Neural progenitor cell (in vitro differentiated cells): ENCODE results near the gene PLA2G15. TPM values are rescaled to one million over a fixed set of nuclear protein-coding genes. Genes with fewer than 3 reads are reported as not detected.

ENCODE experiments used
- DNase-seq: peaks from one replicate; pipeline ENCODE4 v3.0.0-alpha.2; 2016; ENCODE audit warnings: low spot score
- H2AFZ ChIP-seq: fragments of 200-600 bp; sonication (generic); replicated peaks from 2 replicates; pipeline ENCODE4 v1.6.1; 2016; ENCODE audit warnings: antibody characterized with exemption
- H3F3A ChIP-seq: fragments of 200-600 bp; sonication (generic); 2 replicates; pipeline ENCODE4 v1.6.1; 2016; ENCODE audit warnings: antibody characterized with exemption, low read depth
- H3K27ac ChIP-seq: fragments of 200-600 bp; sonication (generic); 2 replicates; pipeline ENCODE4 v1.5.1; 2016; ENCODE audit warnings: mild to moderate bottlenecking
- H3K27me3 ChIP-seq: fragments of 200-600 bp; sonication (generic); 2 replicates; pipeline ENCODE4 v1.6.1; 2016; ENCODE audit warnings: mild to moderate bottlenecking, moderate library complexity
- H3K36me3 ChIP-seq: fragments of 200-600 bp; sonication (generic); 2 replicates; pipeline ENCODE4 v1.5.1; 2016
- H3K4me1 ChIP-seq: fragments of 200-600 bp; sonication (generic); 2 replicates; pipeline ENCODE4 v1.6.1; 2016; ENCODE audit warnings: mixed run types
- H3K4me2 ChIP-seq: fragments of 200-600 bp; sonication (generic); 2 replicates; pipeline ENCODE4 v1.6.1; 2016
- H3K4me3 ChIP-seq: fragments of 200-600 bp; sonication (generic); 2 replicates; pipeline ENCODE4 v1.5.1; 2016
- H3K79me2 ChIP-seq: fragments of 200-600 bp; sonication (generic); 2 replicates; pipeline ENCODE4 v1.6.1; 2016; ENCODE audit warnings: low read depth
- H3K9ac ChIP-seq: fragments of 200-600 bp; sonication (generic); 2 replicates; pipeline ENCODE4 v1.6.1; 2016
- H3K9me3 ChIP-seq: fragments of 200-600 bp; sonication (generic); 2 replicates; pipeline ENCODE4 v1.5.1; 2016; ENCODE audit warnings: low read depth
- H4K20me1 ChIP-seq: fragments of 200-600 bp; sonication (generic); 2 replicates; pipeline ENCODE4 v1.6.1; 2016; ENCODE audit warnings: low read depth
- H3K27ac Mint-ChIP-seq: 3 replicates; pipeline ENCODE4 v1.8.0; 2021; ENCODE audit warnings: mixed read lengths
- H3K27me3 Mint-ChIP-seq: 2 replicates; pipeline ENCODE4 v1.8.0; 2022; ENCODE audit warnings: low read depth, mild to moderate bottlenecking, inconsistent platforms, moderate library complexity, mixed read lengths; ENCODE audit not compliant: insufficient read depth
- H3K36me3 Mint-ChIP-seq: 3 replicates; pipeline ENCODE4 v1.8.0; 2021; ENCODE audit warnings: mixed read lengths
- H3K4me1 Mint-ChIP-seq: 3 replicates; pipeline ENCODE4 v1.8.0; 2021; ENCODE audit warnings: mixed read lengths
- H3K4me3 Mint-ChIP-seq: 3 replicates; pipeline ENCODE4 v1.8.0; 2021; ENCODE audit warnings: mild to moderate bottlenecking, moderate library complexity, mixed read lengths
- H3K9me3 Mint-ChIP-seq: 3 replicates; pipeline ENCODE4 v1.8.0; 2020; ENCODE audit warnings: mixed read lengths
- EZH2 ChIP-seq: fragments of 200-600 bp; sonication (generic); IDR thresholded peaks from 2 replicates; pipeline ENCODE4 v1.6.1; 2017; ENCODE audit warnings: antibody characterized with exemption, mild to moderate bottlenecking, moderate library complexity
- EZH2phosphoT487 ChIP-seq: fragments of 200-600 bp; sonication (generic); IDR thresholded peaks from 2 replicates; pipeline ENCODE4 v1.6.1; 2017; ENCODE audit warnings: antibody characterized with exemption
- total RNA-seq: library from RNA; depleted of rRNA; stranded (reverse); fragments of >200 nt; gene quantifications from 2 replicates; pipeline ENCODE4 v1.2.3, GENCODE V29; 2015; ENCODE audit warnings: low replicate concordance
- TF ChIP-seq, protein P1 (sequence below): fragments of 200-600 bp; sonication (generic); IDR thresholded peaks from 2 replicates; pipeline ENCODE4 v1.5.1; 2017; ENCODE audit warnings: antibody characterized with exemption, mild to moderate bottlenecking

PLA2G15 gene
- total RNA-seq, 1 donor from 2014 or later = 3.8 TPM

GRCh38 chr16:68247400-68247799, 2.2 kb downstream of the PLA2G15 start:
- TF ChIP-seq EZH2phosphoT487 = no peak
- no peak for TF ChIP-seq EZH2
- TF ChIP-seq, protein P1, sequence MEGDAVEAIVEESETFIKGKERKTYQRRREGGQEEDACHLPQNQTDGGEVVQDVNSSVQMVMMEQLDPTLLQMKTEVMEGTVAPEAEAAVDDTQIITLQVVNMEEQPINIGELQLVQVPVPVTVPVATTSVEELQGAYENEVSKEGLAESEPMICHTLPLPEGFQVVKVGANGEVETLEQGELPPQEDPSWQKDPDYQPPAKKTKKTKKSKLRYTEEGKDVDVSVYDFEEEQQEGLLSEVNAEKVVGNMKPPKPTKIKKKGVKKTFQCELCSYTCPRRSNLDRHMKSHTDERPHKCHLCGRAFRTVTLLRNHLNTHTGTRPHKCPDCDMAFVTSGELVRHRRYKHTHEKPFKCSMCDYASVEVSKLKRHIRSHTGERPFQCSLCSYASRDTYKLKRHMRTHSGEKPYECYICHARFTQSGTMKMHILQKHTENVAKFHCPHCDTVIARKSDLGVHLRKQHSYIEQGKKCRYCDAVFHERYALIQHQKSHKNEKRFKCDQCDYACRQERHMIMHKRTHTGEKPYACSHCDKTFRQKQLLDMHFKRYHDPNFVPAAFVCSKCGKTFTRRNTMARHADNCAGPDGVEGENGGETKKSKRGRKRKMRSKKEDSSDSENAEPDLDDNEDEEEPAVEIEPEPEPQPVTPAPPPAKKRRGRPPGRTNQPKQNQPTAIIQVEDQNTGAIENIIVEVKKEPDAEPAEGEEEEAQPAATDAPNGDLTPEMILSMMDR = no peak
- no peak overlapping the region for H3K4me2 ChIP-seq

DNA sequence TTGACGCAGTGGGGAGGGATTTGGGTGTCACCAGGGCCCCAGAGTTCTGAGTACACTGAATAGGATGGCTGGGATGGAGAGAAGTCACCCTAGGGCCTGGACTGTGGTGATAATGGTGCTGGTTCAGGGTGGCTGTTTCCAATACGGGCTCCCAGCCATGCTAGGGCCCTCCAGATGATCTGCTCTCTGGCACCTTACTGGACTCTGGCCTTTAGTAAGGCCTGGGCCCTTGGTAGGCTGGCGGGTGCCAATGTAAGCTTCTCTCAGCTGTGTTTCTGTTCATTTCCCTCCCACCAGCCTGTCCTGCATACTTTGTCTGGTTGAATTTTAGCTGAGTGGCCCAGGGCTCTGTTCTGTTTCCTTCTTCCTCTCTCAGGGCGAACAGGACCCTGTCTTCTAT, 2.8 kb downstream of the PLA2G15 start:
- Mint-ChIP-seq H3K9me3 (no peaks in the 10 kb centered on the region), H3K36me3 (peaks cover 7% of the 10 kb centered on the region), H3K4me1 (peaks cover 13% of the 10 kb centered on the region), H3K4me3 (peak overlapping the region; percentile 24), H3K27me3 (peaks cover 17% of the 10 kb centered on the region), H3K27ac (no peak overlapping the region)
- H3K79me2 ChIP-seq = no peaks in the 10 kb centered on the region
- H3K9me3 ChIP-seq = no peaks in the 10 kb centered on the region
- TF ChIP-seq, protein P1 = no peak
- TF ChIP-seq EZH2phosphoT487 (no peak), EZH2 (no peak)
- H3K27ac ChIP-seq = no peak overlapping the region
- H3K9ac ChIP-seq = no peak overlapping the region
- H3K4me3 ChIP-seq = no peak overlapping the region
- H3F3A ChIP-seq = no peaks in the 10 kb centered on the region
- H4K20me1 ChIP-seq = no peaks in the 10 kb centered on the region
- H2AFZ ChIP-seq = no peak overlapping the region
- peaks cover 19% of the 10 kb centered on the region for H3K27me3 ChIP-seq
- H3K4me2 ChIP-seq = no peak overlapping the region
- H3K4me1 ChIP-seq = peaks cover 4% of the 10 kb centered on the region
- no peak for DNase-seq
- H3K36me3 ChIP-seq = no peaks in the 10 kb centered on the region

More at GRCh38 chr16:68247400-68247799, 2.2 kb downstream of the PLA2G15 start:
- Histone ChIP-seq H3K36me3 (no peaks in the 10 kb centered on the region), H3K9ac (no peak overlapping the region), H3K4me1 (peaks cover 4% of the 10 kb centered on the region), H3K9me3 (no peaks in the 10 kb centered on the region), H4K20me1 (no peaks in the 10 kb centered on the region), H3K27ac (no peak overlapping the region), H2AFZ (no peak overlapping the region), H3K79me2 (no peaks in the 10 kb centered on the region), H3K4me3 (no peak overlapping the region), H3K27me3 (peaks cover 19% of the 10 kb centered on the region), H3F3A (no peaks in the 10 kb centered on the region)
- Mint-ChIP-seq H3K4me1 (peaks cover 13% of the 10 kb centered on the region), H3K36me3 (peaks cover 7% of the 10 kb centered on the region), H3K4me3 (peak overlapping the region; percentile 24), H3K27ac (peak overlapping the region; percentile 42), H3K27me3 (peaks cover 16% of the 10 kb centered on the region), H3K9me3 (no peaks in the 10 kb centered on the region)
- DNase-seq = no peak

DNA sequence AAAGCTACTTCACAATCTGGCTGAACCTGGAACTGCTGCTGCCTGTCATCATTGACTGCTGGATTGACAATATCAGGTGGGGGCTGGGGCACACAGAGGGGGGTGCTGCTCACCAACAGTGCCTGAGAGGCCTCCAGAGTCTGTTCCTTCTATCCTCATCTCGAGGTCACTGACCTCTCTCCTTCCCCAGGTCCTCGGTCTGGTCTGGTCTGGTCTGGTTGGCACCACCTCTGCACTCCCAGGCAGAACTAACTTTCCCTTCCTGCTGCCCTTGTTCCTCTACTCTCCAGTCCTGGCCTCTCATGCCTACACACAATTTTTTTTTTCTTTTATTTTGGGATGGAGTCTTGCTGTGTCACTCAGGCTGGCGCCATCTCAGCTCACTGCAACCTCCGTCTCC, 4.2 kb downstream of the PLA2G15 start:
- Mint-ChIP-seq H3K27me3 (peaks cover 15% of the 10 kb centered on the region), H3K9me3 (no peaks in the 10 kb centered on the region), H3K27ac (no peak overlapping the region), H3K4me3 (no peak overlapping the region), H3K36me3 (peaks cover 7% of the 10 kb centered on the region), H3K4me1 (peaks cover 13% of the 10 kb centered on the region)
- Histone ChIP-seq H3K27me3 (peaks cover 10% of the 10 kb centered on the region), H3K4me3 (no peak overlapping the region), H3K9ac (no peak overlapping the region), H3K4me2 (no peak overlapping the region), H3K9me3 (no peaks in the 10 kb centered on the region), H3K27ac (no peak overlapping the region), H3K36me3 (no peaks in the 10 kb centered on the region), H3K4me1 (peaks cover 4% of the 10 kb centered on the region), H3F3A (no peaks in the 10 kb centered on the region), H2AFZ (no peak overlapping the region), H3K79me2 (no peaks in the 10 kb centered on the region), H4K20me1 (no peaks in the 10 kb centered on the region)
- no peak for DNase-seq
- TF ChIP-seq EZH2 = no peak
- TF ChIP-seq, protein P1 = no peak
- no peak for TF ChIP-seq EZH2phosphoT487
